ENCODE measurements around the gene GCNT1. TPM values are rescaled to one million over a fixed set of nuclear protein-coding genes. Genes with fewer than 3 reads are reported as not detected.
"Not testable (repeated sequence)": the region's sequence is repeated elsewhere in the genome, so short reads cannot be mapped to it uniquely, and the experiment has no call there.

GCNT1 gene
- total and polyA plus RNA-seq, 5 experiments from 2014 or later: 0.25 to 4.0 (median 2.3) TPM

- no peak overlapping the region for H3K27ac Mint-ChIP-seq
- H3K27me3 Mint-ChIP-seq: peaks cover 0 to 11% (median 3%) of the 10 kb centered on the region in 5 donors
- POLR2A ChIA-PET: no interaction called here
- H3K4me1 Mint-ChIP-seq: no peaks in the 10 kb centered on the region
- ATAC-seq: no peak
- peaks cover 0 to 2% (median 0%) of the 10 kb centered on the region in 3 donors for H3K36me3 Mint-ChIP-seq
- H3K9me3 Mint-ChIP-seq: peaks cover 0 to 6% (median 0%) of the 10 kb centered on the region in 9 donors
- H3K4me3 Mint-ChIP-seq: no peak overlapping the region
- no peak for DNase-seq
Observed at GRCh38 chr9:76516350-76516749, 57.4 kb downstream of the GCNT1 start.

- Mint-ChIP-seq H3K4me3 (no peak overlapping the region), H3K9me3 (peaks cover 0 to 6% (median 0%) of the 10 kb centered on the region in 9 donors), H3K27me3 (peaks cover 0 to 11% (median 3%) of the 10 kb centered on the region in 5 donors), H3K4me1 (no peaks in the 10 kb centered on the region), H3K36me3 (peaks cover 0 to 2% (median 0%) of the 10 kb centered on the region in 3 donors), H3K27ac (no peak overlapping the region)
- POLR2A ChIA-PET: no interaction called here
- no peak for ATAC-seq
- DNase-seq: no peak
Observed at GRCh38 chr9:76516871-76517270, 57.9 kb downstream of the GCNT1 start.

- Mint-ChIP-seq H3K9me3 (peaks cover 0 to 2% (median 0%) of the 10 kb centered on the region in 9 donors), H3K4me3 (no peak overlapping the region), H3K27ac (no peak overlapping the region), H3K36me3 (no peaks in the 10 kb centered on the region), H3K4me1 (no peaks in the 10 kb centered on the region), H3K27me3 (peaks cover 0 to 11% (median 3%) of the 10 kb centered on the region in 5 donors)
- DNase-seq (no peak), ATAC-seq (no peak)
- POLR2A ChIA-PET: no interaction called here
Observed at GRCh38 chr9:76519075-76519835, 60.3 kb downstream of the GCNT1 start.

GRCh38 chr9:76521244-76521681 lies 62.3 kb downstream of the GCNT1 start:
- ATAC-seq (no peak), DNase-seq (no peak)
- Mint-ChIP-seq H3K27me3 (peaks cover 0 to 7% (median 0%) of the 10 kb centered on the region in 5 donors), H3K4me3 (no peak overlapping the region), H3K9me3 (no peaks in the 10 kb centered on the region), H3K4me1 (no peaks in the 10 kb centered on the region), H3K36me3 (no peaks in the 10 kb centered on the region), H3K27ac (no peak overlapping the region)
- POLR2A ChIA-PET: no interaction called here

- Mint-ChIP-seq H3K36me3 (no peaks in the 10 kb centered on the region), H3K4me1 (no peaks in the 10 kb centered on the region), H3K4me3 (peak overlapping the region in 1 of 10 donors; percentile 1), H3K27me3 (peaks cover 0 to 7% (median 0%) of the 10 kb centered on the region in 5 donors), H3K9me3 (no peaks in the 10 kb centered on the region), H3K27ac (no peak overlapping the region)
- POLR2A ChIA-PET: no interaction called here
- ATAC-seq: no peak
- no peak for DNase-seq
Observed at GRCh38 chr9:76521906-76522305, 62.9 kb downstream of the GCNT1 start.

- DNase-seq, POLR2A ChIA-PET: not testable (repeated sequence)
Observed at GRCh38 chr9:76523617-76524200, 64.7 kb downstream of the GCNT1 start.

GRCh38 chr9:76525196-76525595 lies 66.2 kb downstream of the GCNT1 start:
- Mint-ChIP-seq H3K4me3 (no peak overlapping the region), H3K27ac (no peak overlapping the region), H3K4me1 (no peaks in the 10 kb centered on the region), H3K9me3 (peaks cover 0 to 3% (median 0%) of the 10 kb centered on the region in 9 donors), H3K36me3 (no peaks in the 10 kb centered on the region), H3K27me3 (peaks cover 0 to 6% (median 0%) of the 10 kb centered on the region in 5 donors)
- POLR2A ChIA-PET: no interaction called here
- DNase-seq (no peak), ATAC-seq (no peak)

More at GRCh38 chr9:76523617-76524200, 64.7 kb downstream of the GCNT1 start:
- not testable (repeated sequence) for H3K4me3 Mint-ChIP-seq, ATAC-seq, H3K27ac Mint-ChIP-seq, H3K9me3 Mint-ChIP-seq, H3K36me3 Mint-ChIP-seq, H3K27me3 Mint-ChIP-seq, H3K4me1 Mint-ChIP-seq

- POLR2A ChIA-PET: no interaction called here
Observed at GRCh38 chr9:76526026-76526425, 67.0 kb downstream of the GCNT1 start.

GRCh38 chr9:76528056-76528455 lies 69.1 kb downstream of the GCNT1 start:
- H3K4me1 Mint-ChIP-seq: peaks cover 0 to 4% (median 2%) of the 10 kb centered on the region in 4 donors
- DNase-seq: no peak
- POLR2A ChIA-PET: no interaction called here
- ATAC-seq: no peak
- H3K27me3 Mint-ChIP-seq: peaks cover 0 to 6% (median 0%) of the 10 kb centered on the region in 5 donors
- no peak overlapping the region for H3K27ac Mint-ChIP-seq
- H3K36me3 Mint-ChIP-seq: no peaks in the 10 kb centered on the region
- no peak overlapping the region for H3K4me3 Mint-ChIP-seq
- H3K9me3 Mint-ChIP-seq: peaks cover 0 to 3% (median 0%) of the 10 kb centered on the region in 9 donors

More at GRCh38 chr9:76526026-76526425, 67.0 kb downstream of the GCNT1 start:
- H3K4me1 Mint-ChIP-seq: peaks cover 0 to 4% (median 2%) of the 10 kb centered on the region in 4 donors
- ATAC-seq: no peak
- no peaks in the 10 kb centered on the region for H3K36me3 Mint-ChIP-seq
- no peak for DNase-seq
- peaks cover 0 to 6% (median 0%) of the 10 kb centered on the region in 5 donors for H3K27me3 Mint-ChIP-seq
- peaks cover 0 to 3% (median 0%) of the 10 kb centered on the region in 9 donors for H3K9me3 Mint-ChIP-seq
- no peak overlapping the region for H3K27ac Mint-ChIP-seq
- no peak overlapping the region for H3K4me3 Mint-ChIP-seq

GRCh38 chr9:76528642-76529190 lies 69.7 kb downstream of the GCNT1 start:
- Mint-ChIP-seq H3K27ac (no peak overlapping the region), H3K36me3 (no peaks in the 10 kb centered on the region), H3K9me3 (peaks cover 0 to 3% (median 0%) of the 10 kb centered on the region in 9 donors), H3K27me3 (peaks cover 0 to 6% (median 0%) of the 10 kb centered on the region in 5 donors), H3K4me3 (no peak overlapping the region), H3K4me1 (peaks cover 0 to 6% (median 2%) of the 10 kb centered on the region in 4 donors)
- ATAC-seq (no peak), DNase-seq (no peak)
- POLR2A ChIA-PET: no interaction called here

- Mint-ChIP-seq H3K4me1 (peaks cover 0 to 6% (median 2%) of the 10 kb centered on the region in 4 donors), H3K36me3 (no peaks in the 10 kb centered on the region), H3K27me3 (peaks cover 0 to 6% (median 0%) of the 10 kb centered on the region in 5 donors), H3K9me3 (peaks cover 0 to 3% (median 0%) of the 10 kb centered on the region in 9 donors), H3K27ac (no peak overlapping the region), H3K4me3 (no peak overlapping the region)
- ATAC-seq (no peak), DNase-seq (no peak)
- POLR2A ChIA-PET: no interaction called here
Observed at GRCh38 chr9:76529653-76530052, 70.7 kb downstream of the GCNT1 start.

- Mint-ChIP-seq H3K4me1 (peaks cover 0 to 6% (median 2%) of the 10 kb centered on the region in 4 donors), H3K4me3 (peak overlapping the region in 4 of 10 donors; percentile 26 to 47 (median 36)), H3K27ac (peak overlapping the region in 1 of 10 donors; percentile 20), H3K9me3 (peaks cover 0 to 3% (median 0%) of the 10 kb centered on the region in 9 donors), H3K36me3 (no peaks in the 10 kb centered on the region), H3K27me3 (peaks cover 0 to 4% (median 0%) of the 10 kb centered on the region in 5 donors)
- POLR2A ChIA-PET: interaction anchor here (0.7 kb wide), 1 partner anchor 98 kb away, joined by 4 read pairs; no protein-coding TSS in a partner anchor
- DNase-seq (no peak), ATAC-seq (no peak)
Observed at GRCh38 chr9:76530458-76531110, 71.6 kb downstream of the GCNT1 start.

Data from naive thymus-derived CD8-positive, alpha-beta T cell (primary cell).